ENCODE results near the gene ACY1. TPM values are rescaled to one million over a fixed set of nuclear protein-coding genes. Genes with fewer than 3 reads are reported as not detected.

Gene ACY1
- total and polyA plus RNA-seq, 2 of the 13 experiments (the other 11 are each of a cell fraction or from before 2014, with no cell fraction given), result 113 to 162 TPM

GRCh38 chr3:51941798-51942602, 41.3 kb upstream of the ACY1 start, which contains the start of the genes PARP3 and RRP9 (continued):
- TF ChIP-seq DZIP1 (CRISPR knock-in tag; IDR thresholded peaks at IDR 0.05) (no peak), ZNF577 (CRISPR knock-in tag; IDR thresholded peaks at IDR 0.05; ENCODE audit: borderline replicate concordance, low read depth) (no peak), NFATC3 (CRISPR knock-in tag; IDR thresholded peaks at IDR 0.05) (no peak), HNRNPL (IDR thresholded peaks at IDR 0.05; ENCODE audit: low read depth, low read length) (no peak; the same call in 1 of the 2 replicates), ARID2 (CRISPR knock-in tag; IDR thresholded peaks at IDR 0.05; ENCODE audit: borderline replicate concordance) (no peak), SRSF1 (optimal IDR thresholded peaks at IDR 0.05; ENCODE audit: low read depth, low read length) (no peak), ZNF549 (CRISPR knock-in tag; IDR thresholded peaks at IDR 0.05) (no peak), ZBTB46 (CRISPR knock-in tag; IDR thresholded peaks at IDR 0.05; ENCODE audit: borderline replicate concordance) (peak; percentile 76; the same call in 1 of the 2 replicates), PTBP1 (IDR thresholded peaks at IDR 0.05; ENCODE audit: low read depth, low read length, poor library complexity, severe bottlenecking) (no peak), MLX (CRISPR knock-in tag; IDR thresholded peaks at IDR 0.05) (peak; percentile 52), MYNN (CRISPR knock-in tag; IDR thresholded peaks at IDR 0.05; ENCODE audit: low read depth) (peak; percentile 35), ZNF407 (CRISPR knock-in tag; IDR thresholded peaks at IDR 0.05; ENCODE audit: not compliant biosample characterization) (peak; percentile 45), E2F1 (CRISPR knock-in tag; IDR thresholded peaks at IDR 0.05) (peak; percentile 72; the same call in 1 of the 2 replicates)

All from HepG2 (cell line).